HepG2 (cell line): Measurements from ENCODE around the gene FAM222B. TPM values are rescaled to one million over a fixed set of nuclear protein-coding genes. Genes with fewer than 3 reads are reported as not detected.

ENCODE experiments used
- ATF7-NPFF ChIP-seq: sonication (generic); formaldehyde crosslinking; IDR thresholded peaks from 2 replicates; pipeline ENCODE4 v1.8.1; 2023; ENCODE audit warnings: mild to moderate bottlenecking, low read depth, missing genetic modification reagents, moderate library complexity
- FOSL2 ChIP-seq: sonication (generic); formaldehyde crosslinking; IDR thresholded peaks from 2 replicates; pipeline ENCODE4 v1.4.0; 2020; ENCODE audit warnings: missing genetic modification reagents
- GABPA ChIP-seq, 2 experiments: IDR thresholded peaks; 2 replicates each; pipeline ENCODE4 v1.6.1; 2011 to 2016; ENCODE audit warnings: low read depth in 2 of 2, low read length in 1 of 2, missing biosample characterization in 1 of 2, missing genetic modification characterization in 1 of 2
- GABPB1 ChIP-seq: IDR thresholded peaks from 2 replicates; pipeline ENCODE4 v1.6.1; 2016; ENCODE audit warnings: mild to moderate bottlenecking, missing genetic modification reagents, moderate library complexity, missing compliant biosample characterization
- HMG20A ChIP-seq: IDR thresholded peaks from 2 replicates; pipeline ENCODE4 v1.6.1; 2016; ENCODE audit warnings: borderline replicate concordance
- MEIS2 ChIP-seq: sonication (generic); formaldehyde crosslinking; IDR thresholded peaks from 2 replicates; pipeline ENCODE4 v1.9.0; 2021; ENCODE audit warnings: mild to moderate bottlenecking, missing genetic modification reagents
- PAXIP1 ChIP-seq: sonication (generic); formaldehyde crosslinking; conservative IDR thresholded peaks from 2 replicates; pipeline ENCODE4 v1.4.0; 2020; ENCODE audit warnings: mild to moderate bottlenecking, missing genetic modification reagents, moderate library complexity
- PRMT3 ChIP-seq: sonication (generic); formaldehyde crosslinking; IDR thresholded peaks from 2 replicates; pipeline ENCODE4 v1.8.1; 2022; ENCODE audit warnings: low read depth, mild to moderate bottlenecking, moderate library complexity, missing genetic modification reagents, borderline replicate concordance
- ZNF276 ChIP-seq: sonication (generic); formaldehyde crosslinking; IDR thresholded peaks from 2 replicates; pipeline ENCODE4 v1.4.0; 2020; ENCODE audit warnings: mild to moderate bottlenecking, low read depth, missing genetic modification reagents
- polyA plus RNA-seq, 8 experiments: library from polyadenylated mRNA; depleted of rRNA in 3 of 8; stranded (reverse) in 7 of 8; unstranded in 1 of 8; fragments of >200 nt; fragmentation: Illumina TruSeq in 4 of 8; extraction: Trizol in 4 of 8; gene quantifications; 2 replicates each; pipeline versions ENCODE4 v1.2.1 to v1.2.3, GENCODE V29; 2011 to 2016; ENCODE audit warnings: low read depth in 4 of 8, missing spikeins in 1 of 8, mixed read lengths in 1 of 8; ENCODE audit not compliant: insufficient read depth in 1 of 8
- total RNA-seq, 5 experiments: library from RNA; depleted of rRNA; stranded (reverse); fragments of >200 nt; fragmentation: Illumina TruSeq; extraction: Trizol; gene quantifications; 2 replicates each; pipeline ENCODE4 v1.2.3, GENCODE V29; 2016; ENCODE audit warnings: low read depth in 1 of 5
- TF ChIP-seq, protein P1 (sequence below): sonication (generic); formaldehyde crosslinking; IDR thresholded peaks from 2 replicates; pipeline ENCODE4 v1.4.0; 2020; ENCODE audit warnings: missing genetic modification reagents
- TF ChIP-seq, protein P2 (sequence below): sonication (generic); formaldehyde crosslinking; IDR thresholded peaks from 2 replicates; pipeline ENCODE4 v1.9.0; 2022; ENCODE audit warnings: low read depth, missing genetic modification reagents
- TF ChIP-seq, protein P3 (sequence below): sonication (generic); formaldehyde crosslinking; IDR thresholded peaks from 2 replicates; pipeline ENCODE4 v1.4.0; 2020; ENCODE audit warnings: missing genetic modification reagents
- TF ChIP-seq, protein P4 (sequence below): sonication (generic); formaldehyde crosslinking; IDR thresholded peaks from 2 replicates; pipeline ENCODE4 v1.4.0; 2020; ENCODE audit warnings: missing genetic modification reagents

The FAM222B gene
- total and polyA plus RNA-seq, 2 of the 13 experiments (the other 11 are each of a cell fraction or from before 2014, with no cell fraction given), result 3.5 to 7.3 TPM

DNA sequence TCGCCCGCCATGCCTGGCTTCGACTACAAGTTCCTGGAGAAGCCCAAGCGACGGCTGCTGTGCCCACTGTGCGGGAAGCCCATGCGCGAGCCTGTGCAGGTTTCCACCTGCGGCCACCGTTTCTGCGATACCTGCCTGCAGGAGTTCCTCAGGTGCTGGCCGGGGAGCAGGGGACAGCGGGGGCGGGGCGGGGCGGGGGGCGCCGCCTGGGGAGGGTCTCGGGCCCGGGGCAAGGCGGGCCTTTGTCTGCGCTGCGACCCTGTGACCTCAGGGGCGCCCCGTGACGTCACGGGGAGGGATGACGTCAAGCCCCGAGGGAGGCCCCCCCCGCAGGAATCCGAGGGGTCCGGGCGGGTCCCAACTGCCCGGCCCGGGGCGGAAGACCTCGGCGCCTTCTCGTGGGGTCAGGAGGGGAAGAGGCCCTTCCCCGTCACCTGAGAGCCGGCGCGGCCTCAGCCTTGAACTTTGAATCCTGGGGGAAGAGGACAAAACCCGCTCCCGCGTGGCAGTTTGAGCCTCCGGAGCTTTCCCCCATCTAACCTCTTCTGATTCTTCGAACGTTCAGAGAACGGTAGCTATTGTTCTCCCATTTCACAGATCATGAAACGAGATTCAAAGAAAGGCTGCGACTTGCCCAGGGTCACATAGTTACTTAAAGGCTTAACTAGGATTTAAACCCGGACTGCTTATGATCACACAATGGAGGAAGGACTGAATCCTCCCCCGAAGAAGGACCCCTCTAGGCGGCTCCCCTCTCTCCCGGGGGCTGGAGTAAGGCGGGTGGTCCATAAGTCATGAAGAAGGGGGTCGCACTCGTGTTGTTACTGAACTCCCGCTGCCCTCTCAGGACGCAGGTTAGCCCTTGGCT is 98.3 kb downstream of the FAM222B start (continued):
- TF ChIP-seq ZNF276 (CRISPR knock-in tag) (0 out of 2 replicates have a peak, but pooled peaks have one; percentile 5), GABPA (IDR thresholded peaks at IDR 0.05; ENCODE audit: low read depth, low read length) (no peak), GABPA (CRISPR knock-in tag; IDR thresholded peaks at IDR 0.05; ENCODE audit: low read depth) (peak; percentile 59), FOSL2 (CRISPR knock-in tag) (peak; percentile 23; the same call in 1 of the 2 replicates), PRMT3 (CRISPR knock-in tag) (peak; percentile 84; the same call in 1 of the 2 replicates), ATF7-NPFF (CRISPR knock-in tag) (peak; percentile 7; the same call in 1 of the 2 replicates), GABPB1 (CRISPR knock-in tag) (peak; percentile 53), PAXIP1 (peak; percentile 66), HMG20A (CRISPR knock-in tag) (0 out of 2 replicates have a peak, but pooled peaks have one; percentile 22), MEIS2 (CRISPR knock-in tag) (no peak)
- TF ChIP-seq, protein P1, sequence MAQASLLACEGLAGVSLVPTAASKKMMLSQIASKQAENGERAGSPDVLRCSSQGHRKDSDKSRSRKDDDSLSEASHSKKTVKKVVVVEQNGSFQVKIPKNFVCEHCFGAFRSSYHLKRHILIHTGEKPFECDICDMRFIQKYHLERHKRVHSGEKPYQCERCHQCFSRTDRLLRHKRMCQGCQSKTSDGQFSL, result no peak; the same call in 1 of the 2 replicates
- TF ChIP-seq, protein P2, sequence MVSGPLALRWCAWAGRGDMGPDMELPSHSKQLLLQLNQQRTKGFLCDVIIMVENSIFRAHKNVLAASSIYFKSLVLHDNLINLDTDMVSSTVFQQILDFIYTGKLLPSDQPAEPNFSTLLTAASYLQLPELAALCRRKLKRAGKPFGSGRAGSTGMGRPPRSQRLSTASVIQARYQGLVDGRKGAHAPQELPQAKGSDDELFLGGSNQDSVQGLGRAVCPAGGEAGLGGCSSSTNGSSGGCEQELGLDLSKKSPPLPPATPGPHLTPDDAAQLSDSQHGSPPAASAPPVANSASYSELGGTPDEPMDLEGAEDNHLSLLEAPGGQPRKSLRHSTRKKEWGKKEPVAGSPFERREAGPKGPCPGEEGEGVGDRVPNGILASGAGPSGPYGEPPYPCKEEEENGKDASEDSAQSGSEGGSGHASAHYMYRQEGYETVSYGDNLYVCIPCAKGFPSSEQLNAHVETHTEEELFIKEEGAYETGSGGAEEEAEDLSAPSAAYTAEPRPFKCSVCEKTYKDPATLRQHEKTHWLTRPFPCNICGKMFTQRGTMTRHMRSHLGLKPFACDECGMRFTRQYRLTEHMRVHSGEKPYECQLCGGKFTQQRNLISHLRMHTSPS, result no peak
- TF ChIP-seq, protein P3, sequence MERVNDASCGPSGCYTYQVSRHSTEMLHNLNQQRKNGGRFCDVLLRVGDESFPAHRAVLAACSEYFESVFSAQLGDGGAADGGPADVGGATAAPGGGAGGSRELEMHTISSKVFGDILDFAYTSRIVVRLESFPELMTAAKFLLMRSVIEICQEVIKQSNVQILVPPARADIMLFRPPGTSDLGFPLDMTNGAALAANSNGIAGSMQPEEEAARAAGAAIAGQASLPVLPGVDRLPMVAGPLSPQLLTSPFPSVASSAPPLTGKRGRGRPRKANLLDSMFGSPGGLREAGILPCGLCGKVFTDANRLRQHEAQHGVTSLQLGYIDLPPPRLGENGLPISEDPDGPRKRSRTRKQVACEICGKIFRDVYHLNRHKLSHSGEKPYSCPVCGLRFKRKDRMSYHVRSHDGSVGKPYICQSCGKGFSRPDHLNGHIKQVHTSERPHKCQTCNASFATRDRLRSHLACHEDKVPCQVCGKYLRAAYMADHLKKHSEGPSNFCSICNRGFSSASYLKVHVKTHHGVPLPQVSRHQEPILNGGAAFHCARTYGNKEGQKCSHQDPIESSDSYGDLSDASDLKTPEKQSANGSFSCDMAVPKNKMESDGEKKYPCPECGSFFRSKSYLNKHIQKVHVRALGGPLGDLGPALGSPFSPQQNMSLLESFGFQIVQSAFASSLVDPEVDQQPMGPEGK (CRISPR knock-in tag), result peak; percentile 82
- TF ChIP-seq, protein P4, sequence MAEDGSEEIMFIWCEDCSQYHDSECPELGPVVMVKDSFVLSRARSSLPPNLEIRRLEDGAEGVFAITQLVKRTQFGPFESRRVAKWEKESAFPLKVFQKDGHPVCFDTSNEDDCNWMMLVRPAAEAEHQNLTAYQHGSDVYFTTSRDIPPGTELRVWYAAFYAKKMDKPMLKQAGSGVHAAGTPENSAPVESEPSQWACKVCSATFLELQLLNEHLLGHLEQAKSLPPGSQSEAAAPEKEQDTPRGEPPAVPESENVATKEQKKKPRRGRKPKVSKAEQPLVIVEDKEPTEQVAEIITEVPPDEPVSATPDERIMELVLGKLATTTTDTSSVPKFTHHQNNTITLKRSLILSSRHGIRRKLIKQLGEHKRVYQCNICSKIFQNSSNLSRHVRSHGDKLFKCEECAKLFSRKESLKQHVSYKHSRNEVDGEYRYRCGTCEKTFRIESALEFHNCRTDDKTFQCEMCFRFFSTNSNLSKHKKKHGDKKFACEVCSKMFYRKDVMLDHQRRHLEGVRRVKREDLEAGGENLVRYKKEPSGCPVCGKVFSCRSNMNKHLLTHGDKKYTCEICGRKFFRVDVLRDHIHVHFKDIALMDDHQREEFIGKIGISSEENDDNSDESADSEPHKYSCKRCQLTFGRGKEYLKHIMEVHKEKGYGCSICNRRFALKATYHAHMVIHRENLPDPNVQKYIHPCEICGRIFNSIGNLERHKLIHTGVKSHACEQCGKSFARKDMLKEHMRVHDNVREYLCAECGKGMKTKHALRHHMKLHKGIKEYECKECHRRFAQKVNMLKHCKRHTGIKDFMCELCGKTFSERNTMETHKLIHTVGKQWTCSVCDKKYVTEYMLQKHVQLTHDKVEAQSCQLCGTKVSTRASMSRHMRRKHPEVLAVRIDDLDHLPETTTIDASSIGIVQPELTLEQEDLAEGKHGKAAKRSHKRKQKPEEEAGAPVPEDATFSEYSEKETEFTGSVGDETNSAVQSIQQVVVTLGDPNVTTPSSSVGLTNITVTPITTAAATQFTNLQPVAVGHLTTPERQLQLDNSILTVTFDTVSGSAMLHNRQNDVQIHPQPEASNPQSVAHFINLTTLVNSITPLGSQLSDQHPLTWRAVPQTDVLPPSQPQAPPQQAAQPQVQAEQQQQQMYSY (CRISPR knock-in tag), result no peak
